Neural cell (in vitro differentiated cells): ENCODE results near the gene SLC23A3. TPM values are rescaled to one million over a fixed set of nuclear protein-coding genes. Genes with fewer than 3 reads are reported as not detected.

ENCODE experiments used
- H2AFZ ChIP-seq: fragments of 200-600, 300-800 bp; sonication (generic), shearing (Covaris generic); 2 replicates; pipeline ENCODE4 v1.6.0; 2014; ENCODE audit warnings: low read depth, mild to moderate bottlenecking, antibody characterized with exemption, low read length, moderate library complexity
- H3F3A ChIP-seq: fragments of 200-600 bp; shearing (Covaris generic); 2 replicates; pipeline ENCODE4 v1.6.1; 2016; ENCODE audit warnings: mild to moderate bottlenecking, moderate library complexity, mixed read lengths, antibody characterized with exemption, low read length; ENCODE audit not compliant: insufficient read depth, poor library complexity, severe bottlenecking
- H3K27ac ChIP-seq: fragments of 200-600, 300-800 bp; sonication (generic), shearing (Covaris generic); 2 replicates; pipeline ENCODE4 v1.5.1; 2014; ENCODE audit warnings: mild to moderate bottlenecking, low read length, moderate library complexity
- H3K27me3 ChIP-seq: fragments of 300-800, 200-600 bp; sonication (generic), shearing (Covaris generic); 2 replicates; pipeline ENCODE4 v1.6.0; 2014; ENCODE audit warnings: mild to moderate bottlenecking, low read depth, low read length, moderate library complexity; ENCODE audit not compliant: insufficient read depth
- H3K36me3 ChIP-seq: fragments of 300-800, 200-600 bp; sonication (generic), shearing (Covaris generic); 2 replicates; pipeline ENCODE4 v1.5.1; 2014; ENCODE audit warnings: mild to moderate bottlenecking, antibody characterized with exemption, low read length, moderate library complexity; ENCODE audit not compliant: insufficient read depth
- H3K4me2 ChIP-seq: fragments of 300-800, 200-600 bp; sonication (generic), shearing (Covaris generic); 2 replicates; pipeline ENCODE4 v1.6.0; 2014; ENCODE audit warnings: mild to moderate bottlenecking, low read length
- H3K4me3 ChIP-seq: fragments of 300-800, 200-600 bp; sonication (generic), shearing (Covaris generic); 2 replicates; pipeline ENCODE4 v1.5.1; 2014; ENCODE audit warnings: mild to moderate bottlenecking, low read length, moderate library complexity
- H3K79me2 ChIP-seq: fragments of 200-600 bp; shearing (Covaris generic); replicated peaks from 2 replicates; pipeline ENCODE4 v1.6.0; 2014; ENCODE audit warnings: mild to moderate bottlenecking, low read length, moderate library complexity; ENCODE audit not compliant: insufficient read depth
- H3K9ac ChIP-seq: fragments of 300-800, 200-600 bp; sonication (generic), shearing (Covaris generic); 2 replicates; pipeline ENCODE4 v1.6.1; 2016; ENCODE audit warnings: mild to moderate bottlenecking, low read length, mixed read lengths
- H3K9me2 ChIP-seq: fragments of 200-600 bp; shearing (Covaris generic); 2 replicates; pipeline ENCODE4 v1.6.1; 2016; ENCODE audit warnings: mild to moderate bottlenecking, low read length, mixed read lengths; ENCODE audit not compliant: insufficient read depth
- H3K9me3 ChIP-seq: fragments of 200-600, 300-800 bp; sonication (generic), shearing (Covaris generic); 2 replicates; pipeline ENCODE4 v1.6.1; 2016; ENCODE audit warnings: mild to moderate bottlenecking, mixed run types, low read length, moderate library complexity, mixed read lengths
- H4K20me1 ChIP-seq: fragments of 200-600 bp; shearing (Covaris generic); 2 replicates; pipeline ENCODE4 v1.6.1; 2016; ENCODE audit warnings: mild to moderate bottlenecking, mixed run types; ENCODE audit not compliant: insufficient read depth
- EP300 ChIP-seq: fragments of 450-650 bp; conservative IDR thresholded peaks from 2 replicates; pipeline ENCODE4 v1.6.1; 2014; ENCODE audit warnings: antibody characterized with exemption, mild to moderate bottlenecking, moderate library complexity; ENCODE audit not compliant: poor library complexity, severe bottlenecking
- EZH2 ChIP-seq: fragments of 200-600, 300-800 bp; shearing (Covaris generic), sonication (generic); IDR thresholded peaks from 2 replicates; pipeline ENCODE4 v1.6.1; 2014; ENCODE audit warnings: antibody characterized with exemption, low read length, borderline replicate concordance, mild to moderate bottlenecking; ENCODE audit not compliant: insufficient read depth, poor library complexity, severe bottlenecking
- MXI1 ChIP-seq: fragments of 450-650 bp; conservative IDR thresholded peaks from 2 replicates; pipeline ENCODE4 v1.6.1; 2014; ENCODE audit warnings: antibody characterized with exemption, mild to moderate bottlenecking; ENCODE audit not compliant: poor library complexity, severe bottlenecking
- POLR2AphosphoS5 ChIP-seq: IDR thresholded peaks from 2 replicates; pipeline ENCODE4 v1.6.1; 2012
- RAD21 ChIP-seq: fragments of 450-650 bp; conservative IDR thresholded peaks from 2 replicates; pipeline ENCODE4 v1.6.1; 2014; ENCODE audit warnings: antibody characterized with exemption, mild to moderate bottlenecking, moderate library complexity
- REST ChIP-seq: IDR thresholded peaks from 2 replicates; pipeline ENCODE4 v1.6.1; 2012; ENCODE audit warnings: borderline replicate concordance
- SMC3 ChIP-seq: fragments of 450-650 bp; conservative IDR thresholded peaks from 2 replicates; pipeline ENCODE4 v1.6.1; 2014; ENCODE audit warnings: antibody characterized with exemption, mild to moderate bottlenecking, moderate library complexity; ENCODE audit not compliant: poor library complexity
- TAF1 ChIP-seq: IDR thresholded peaks from 2 replicates; pipeline ENCODE4 v1.6.1; 2012; ENCODE audit warnings: low read depth
- polyA plus RNA-seq: library from polyadenylated mRNA; depleted of rRNA; stranded (reverse); fragments of >200 nt; gene quantifications from 2 replicates; pipeline ENCODE4 v1.2.3, GENCODE V29; 2014
- TF ChIP-seq, protein P1 (sequence below): fragments of 450-650 bp; IDR thresholded peaks from 2 replicates; pipeline ENCODE4 v1.5.1; 2014; ENCODE audit warnings: antibody characterized with exemption, mild to moderate bottlenecking, moderate library complexity; ENCODE audit not compliant: poor library complexity, severe bottlenecking

SLC23A3 gene
- polyA plus RNA-seq, 1 donor from 2014 or later, result 0.28 TPM

GRCh38 chr2:219173176-219173575, 3.3 kb upstream of the SLC23A3 start:
- TF ChIP-seq EZH2 (no peak), RAD21 (no peak), POLR2AphosphoS5 (no peak), REST (no peak), EP300 (no peak), SMC3 (no peak), TAF1 (no peak), MXI1 (no peak)
- TF ChIP-seq, protein P1, sequence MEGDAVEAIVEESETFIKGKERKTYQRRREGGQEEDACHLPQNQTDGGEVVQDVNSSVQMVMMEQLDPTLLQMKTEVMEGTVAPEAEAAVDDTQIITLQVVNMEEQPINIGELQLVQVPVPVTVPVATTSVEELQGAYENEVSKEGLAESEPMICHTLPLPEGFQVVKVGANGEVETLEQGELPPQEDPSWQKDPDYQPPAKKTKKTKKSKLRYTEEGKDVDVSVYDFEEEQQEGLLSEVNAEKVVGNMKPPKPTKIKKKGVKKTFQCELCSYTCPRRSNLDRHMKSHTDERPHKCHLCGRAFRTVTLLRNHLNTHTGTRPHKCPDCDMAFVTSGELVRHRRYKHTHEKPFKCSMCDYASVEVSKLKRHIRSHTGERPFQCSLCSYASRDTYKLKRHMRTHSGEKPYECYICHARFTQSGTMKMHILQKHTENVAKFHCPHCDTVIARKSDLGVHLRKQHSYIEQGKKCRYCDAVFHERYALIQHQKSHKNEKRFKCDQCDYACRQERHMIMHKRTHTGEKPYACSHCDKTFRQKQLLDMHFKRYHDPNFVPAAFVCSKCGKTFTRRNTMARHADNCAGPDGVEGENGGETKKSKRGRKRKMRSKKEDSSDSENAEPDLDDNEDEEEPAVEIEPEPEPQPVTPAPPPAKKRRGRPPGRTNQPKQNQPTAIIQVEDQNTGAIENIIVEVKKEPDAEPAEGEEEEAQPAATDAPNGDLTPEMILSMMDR, result no peak
- Histone ChIP-seq H3K9me2 (no peaks in the 10 kb centered on the region), H2AFZ (no peak overlapping the region)

GRCh38 chr2:219172231-219173154, 2.7 kb upstream of the SLC23A3 start:
- H3K9me3 ChIP-seq, result no peaks in the 10 kb centered on the region
- no peak overlapping the region for H2AFZ ChIP-seq
- TF ChIP-seq, protein P1, result no peak
- TF ChIP-seq SMC3, result no peak
- TF ChIP-seq EZH2, result no peak
- TF ChIP-seq EP300, result no peak
- no peak for TF ChIP-seq REST
- no peak for TF ChIP-seq MXI1
- no peak for TF ChIP-seq POLR2AphosphoS5
- TF ChIP-seq RAD21, result no peak
- TF ChIP-seq TAF1, result no peak
- no peak overlapping the region for H3K27ac ChIP-seq
- H3F3A ChIP-seq, result peaks cover 3% of the 10 kb centered on the region
- no peak overlapping the region for H3K4me3 ChIP-seq
- H3K36me3 ChIP-seq, result no peaks in the 10 kb centered on the region
- H3K4me2 ChIP-seq, result no peak overlapping the region
- H3K27me3 ChIP-seq, result no peaks in the 10 kb centered on the region
- no peaks in the 10 kb centered on the region for H3K9me2 ChIP-seq
- H4K20me1 ChIP-seq, result no peaks in the 10 kb centered on the region
- H3K9ac ChIP-seq, result no peak overlapping the region
- peaks cover 4% of the 10 kb centered on the region for H3K79me2 ChIP-seq

More at GRCh38 chr2:219173176-219173575, 3.3 kb upstream of the SLC23A3 start:
- peaks cover 4% of the 10 kb centered on the region for H3K79me2 ChIP-seq
- peaks cover 3% of the 10 kb centered on the region for H3F3A ChIP-seq
- no peak overlapping the region for H3K4me3 ChIP-seq
- H3K9ac ChIP-seq, result no peak overlapping the region
- no peak overlapping the region for H3K27ac ChIP-seq
- H3K4me2 ChIP-seq, result no peak overlapping the region
- H3K36me3 ChIP-seq, result no peaks in the 10 kb centered on the region
- no peaks in the 10 kb centered on the region for H3K9me3 ChIP-seq
- no peaks in the 10 kb centered on the region for H4K20me1 ChIP-seq
- no peaks in the 10 kb centered on the region for H3K27me3 ChIP-seq
